Measurements from ENCODE around the gene DLG2. TPM values are rescaled to one million over a fixed set of nuclear protein-coding genes. Genes with fewer than 3 reads are reported as not detected.

DLG2 gene
- total RNA-seq, 1 donor from 2014 or later = 0.43 TPM

- Histone ChIP-seq H3K27ac (no peak overlapping the region), H3K4me3 (no peak overlapping the region), H3K36me3 (no peaks in the 10 kb centered on the region), H3K27me3 (no peaks in the 10 kb centered on the region), H3K4me1 (no peaks in the 10 kb centered on the region), H3K9me3 (no peaks in the 10 kb centered on the region)
- TF ChIP-seq CTCF (IDR thresholded peaks at IDR 0.05) = no peak
- no peak for DNase-seq (ENCODE audit: low spot score in 2 of 2)
- intact Hi-C loops (cut with DNase I) = no loop called here
These were observed 1565.4 kb downstream of the DLG2 start for GRCh38 chr11:84061726-84062125.

GRCh38 chr11:84056653-84057376 is 1570.3 kb downstream of the DLG2 start:
- Histone ChIP-seq H3K4me1 (no peaks in the 10 kb centered on the region), H3K36me3 (no peaks in the 10 kb centered on the region), H3K4me3 (no peak overlapping the region), H3K27ac (no peak overlapping the region), H3K27me3 (no peaks in the 10 kb centered on the region), H3K9me3 (no peaks in the 10 kb centered on the region)
- no peak for DNase-seq (ENCODE audit: low spot score in 2 of 2)
- TF ChIP-seq CTCF (IDR thresholded peaks at IDR 0.05) = no peak
- intact Hi-C loops (cut with DNase I) = no loop called here

GRCh38 chr11:84045146-84045545 is 1582.0 kb downstream of the DLG2 start:
- no peaks in the 10 kb centered on the region for H3K9me3 ChIP-seq
- H3K4me1 ChIP-seq = no peaks in the 10 kb centered on the region
- no peaks in the 10 kb centered on the region for H3K27me3 ChIP-seq
- intact Hi-C loops (cut with DNase I) = no loop called here
- DNase-seq (ENCODE audit: low spot score in 2 of 2) = no peak
- no peaks in the 10 kb centered on the region for H3K36me3 ChIP-seq
- H3K4me3 ChIP-seq = no peak overlapping the region
- no peak for TF ChIP-seq CTCF (IDR thresholded peaks at IDR 0.05)
- no peak overlapping the region for H3K27ac ChIP-seq

GRCh38 chr11:84044706-84045105 is 1582.4 kb downstream of the DLG2 start:
- no peak overlapping the region for H3K4me3 ChIP-seq
- H3K9me3 ChIP-seq = no peaks in the 10 kb centered on the region
- no peak overlapping the region for H3K27ac ChIP-seq
- no peak for DNase-seq (ENCODE audit: low spot score in 2 of 2)
- H3K27me3 ChIP-seq = no peaks in the 10 kb centered on the region
- no peaks in the 10 kb centered on the region for H3K36me3 ChIP-seq
- H3K4me1 ChIP-seq = no peaks in the 10 kb centered on the region
- intact Hi-C loops (cut with DNase I) = no loop called here
- TF ChIP-seq CTCF (IDR thresholded peaks at IDR 0.05) = no peak

- Histone ChIP-seq H3K27ac (no peak overlapping the region), H3K4me1 (no peaks in the 10 kb centered on the region), H3K36me3 (no peaks in the 10 kb centered on the region), H3K4me3 (no peak overlapping the region), H3K9me3 (peaks cover 0 to 7% of the 10 kb centered on the region in 2 donors), H3K27me3 (no peaks in the 10 kb centered on the region)
- intact Hi-C loops (cut with DNase I) = no loop called here
- no peak for DNase-seq (ENCODE audit: low spot score in 2 of 2)
- TF ChIP-seq CTCF (IDR thresholded peaks at IDR 0.05) = no peak
These were observed 1590.4 kb downstream of the DLG2 start for GRCh38 chr11:84036664-84037194.
